Upper lobe of right lung (tissue), 1 donor: ENCODE results near the gene SLC2A13. TPM values are rescaled to one million over a fixed set of nuclear protein-coding genes. Genes with fewer than 3 reads are reported as not detected.

ENCODE experiments used
- ATAC-seq: fragments of 200-7000 bp; cut with Tn5 transposase; one replicate; pipeline ENCODE4 v1.9.1; 2020; ENCODE audit warnings: mild to moderate bottlenecking, moderate library complexity
- DNase-seq: peaks from one replicate; pipeline ENCODE4 v3.0.0-alpha.2; 2020
- H3K27ac ChIP-seq: fragments of 200-600 bp; one replicate; pipeline ENCODE4 v1.8.0; 2022
- H3K27me3 ChIP-seq: fragments of 200-600 bp; one replicate; pipeline ENCODE4 v1.8.0; 2022; ENCODE audit warnings: mild to moderate bottlenecking
- H3K36me3 ChIP-seq: fragments of 200-600 bp; one replicate; pipeline ENCODE4 v1.8.0; 2022
- H3K4me1 ChIP-seq: fragments of 200-600 bp; one replicate; pipeline ENCODE4 v1.8.0; 2022
- H3K4me3 ChIP-seq: fragments of 200-600 bp; one replicate; pipeline ENCODE4 v1.8.0; 2022; ENCODE audit warnings: mild to moderate bottlenecking
- H3K9me3 ChIP-seq: fragments of 200-600 bp; one replicate; pipeline ENCODE4 v1.8.0; 2022
- CTCF ChIP-seq: fragments of 200-600 bp; IDR thresholded peaks from one replicate; pipeline ENCODE4 v1.8.0; 2022; ENCODE audit warnings: antibody characterized with exemption
- intact Hi-C: fragments of 100-400 bp; cut with DNase I; formaldehyde crosslinking; loops from one replicate; pipeline ENCODE4 v1.11.0; 2022
- total RNA-seq: library from RNA; stranded (reverse); fragmentation: NEBNext Ultra II Directional; extraction: Animal tissue kit (Norgen Biotek cat#: 25700); gene quantifications from one replicate; pipeline ENCODE4 v1.2.1, GENCODE V29; 2021
- donor health status: DM: no; HTN: yes; CAD: no; lungs with severe emphysema.

Gene SLC2A13
- total RNA-seq, 1 donor from 2014 or later, result 11.3 TPM

GRCh38 chr12:39772821-39773259 lies 333.0 kb downstream of the SLC2A13 start:
- intact Hi-C loops, result no loop called here
- H3K36me3 ChIP-seq, result no peaks in the 10 kb centered on the region
- DNase-seq, result no peak
- no peaks in the 10 kb centered on the region for H3K4me1 ChIP-seq
- no peaks in the 10 kb centered on the region for H3K27me3 ChIP-seq
- no peak overlapping the region for H3K4me3 ChIP-seq
- no peak for TF ChIP-seq CTCF
- H3K9me3 ChIP-seq, result no peaks in the 10 kb centered on the region
- no peak overlapping the region for H3K27ac ChIP-seq
- ATAC-seq, result no peak

- TF ChIP-seq CTCF, result no peak
- no peak for ATAC-seq
- no peaks in the 10 kb centered on the region for H3K4me1 ChIP-seq
- H3K36me3 ChIP-seq, result no peaks in the 10 kb centered on the region
- intact Hi-C loops, result no loop called here
- DNase-seq, result no peak
- no peak overlapping the region for H3K4me3 ChIP-seq
- H3K27me3 ChIP-seq, result no peaks in the 10 kb centered on the region
- no peaks in the 10 kb centered on the region for H3K9me3 ChIP-seq
- H3K27ac ChIP-seq, result no peak overlapping the region
Measured at GRCh38 chr12:39771456-39771855, 334.4 kb downstream of the SLC2A13 start.

- peak; percentile 76 for ATAC-seq
- intact Hi-C loops, result no loop called here
- no peaks in the 10 kb centered on the region for H3K4me1 ChIP-seq
Measured at GRCh38 chr12:39764944-39765560, 340.8 kb downstream of the SLC2A13 start.

GRCh38 chr12:39763890-39764169 lies 342.1 kb downstream of the SLC2A13 start:
- H3K4me1 ChIP-seq, result no peaks in the 10 kb centered on the region
- no peaks in the 10 kb centered on the region for H3K9me3 ChIP-seq
- H3K36me3 ChIP-seq, result no peaks in the 10 kb centered on the region
- H3K27ac ChIP-seq, result no peak overlapping the region
- ATAC-seq, result no peak
- DNase-seq, result no peak
- H3K27me3 ChIP-seq, result no peaks in the 10 kb centered on the region
- no peak for TF ChIP-seq CTCF
- no peak overlapping the region for H3K4me3 ChIP-seq
- intact Hi-C loops, result no loop called here

More at GRCh38 chr12:39764944-39765560, 340.8 kb downstream of the SLC2A13 start:
- no peak overlapping the region for H3K27ac ChIP-seq
- no peaks in the 10 kb centered on the region for H3K36me3 ChIP-seq
- no peak for DNase-seq
- H3K4me3 ChIP-seq, result no peak overlapping the region
- no peaks in the 10 kb centered on the region for H3K27me3 ChIP-seq
- TF ChIP-seq CTCF, result peak; percentile 73
- H3K9me3 ChIP-seq, result no peaks in the 10 kb centered on the region

GRCh38 chr12:39763071-39763889 lies 342.6 kb downstream of the SLC2A13 start:
- Histone ChIP-seq H3K9me3 (no peaks in the 10 kb centered on the region), H3K4me3 (no peak overlapping the region), H3K27me3 (no peaks in the 10 kb centered on the region), H3K4me1 (no peaks in the 10 kb centered on the region), H3K36me3 (no peaks in the 10 kb centered on the region), H3K27ac (no peak overlapping the region)
- intact Hi-C loops, result no loop called here
- DNase-seq, result no peak
- TF ChIP-seq CTCF, result no peak
- ATAC-seq, result no peak
